Pons (tissue), 1 donor: Measurements from ENCODE around the gene KRT75.
A peak's percentile ranks its signal among the peaks of the same experiment; 100 is the strongest.

Source experiments
- DNase-seq: peaks from one replicate; pipeline ENCODE4 v3.0.0-alpha.2; 2016; ENCODE audit warnings: low spot score

Gene KRT75

GRCh38 chr12:52391618-52392002, 42.6 kb downstream of the KRT75 start:
- peak; percentile 68 for DNase-seq

GRCh38 chr12:52390739-52391617, 43.2 kb downstream of the KRT75 start:
- DNase-seq: no peak

- DNase-seq: no peak
Measured at GRCh38 chr12:52389313-52390207, 44.6 kb downstream of the KRT75 start.

- no peak for DNase-seq
Measured at GRCh38 chr12:52387859-52388258, 46.3 kb downstream of the KRT75 start.

GRCh38 chr12:52385226-52385702, 48.9 kb downstream of the KRT75 start, which contains the start of gene KRT84:
TSS of gene KRT84 (minus strand) at chr12:52385652. CDS start at chr12:52385585, 67 bp downstream.
- DNase-seq: no peak

GRCh38 chr12:52383331-52383730, 50.8 kb downstream of the KRT75 start:
- no peak for DNase-seq

GRCh38 chr12:52382854-52383253, 51.3 kb downstream of the KRT75 start:
- DNase-seq: no peak

GRCh38 chr12:52381206-52381605, 53.0 kb downstream of the KRT75 start:
- no peak for DNase-seq

- peak; percentile 47 for DNase-seq
Measured at GRCh38 chr12:52380271-52380694, 53.9 kb downstream of the KRT75 start.

- DNase-seq: no peak
Measured at GRCh38 chr12:52379536-52379935, 54.6 kb downstream of the KRT75 start.

- DNase-seq: no peak
Measured at GRCh38 chr12:52378091-52378490, 56.1 kb downstream of the KRT75 start.

- no peak for DNase-seq
Measured at GRCh38 chr12:52377266-52377665, 56.9 kb downstream of the KRT75 start.
